Activated naive CD8-positive, alpha-beta T cell (primary cell): Measurements from ENCODE around the gene NCBP3.
A peak's percentile ranks its signal among the peaks of the same experiment; 100 is the strongest.
"Not testable (repeated sequence)": the region's sequence is repeated elsewhere in the genome, so short reads cannot be mapped to it uniquely, and the experiment has no call there.

Experiments used
- H3K27ac Mint-ChIP-seq: one replicate; pipeline ENCODE4 v1.8.0; 2021; ENCODE audit warnings: mixed read lengths
- H3K27me3 Mint-ChIP-seq: one replicate; pipeline ENCODE4 v1.8.0; 2021; ENCODE audit warnings: mixed read lengths
- H3K36me3 Mint-ChIP-seq: one replicate; pipeline ENCODE4 v1.8.0; 2021; ENCODE audit warnings: mixed read lengths
- H3K4me1 Mint-ChIP-seq: one replicate; pipeline ENCODE4 v1.8.0; 2021; ENCODE audit warnings: low read depth, mixed read lengths
- H3K4me3 Mint-ChIP-seq: one replicate; pipeline ENCODE4 v1.8.0; 2021; ENCODE audit warnings: mild to moderate bottlenecking, mixed read lengths
- H3K9me3 Mint-ChIP-seq: one replicate; pipeline ENCODE4 v1.8.0; 2021; ENCODE audit warnings: low read depth, mixed read lengths

The NCBP3 gene

GRCh38 chr17:3799181-3799945 is 46.7 kb downstream of the NCBP3 start:
- H3K9me3 Mint-ChIP-seq = no peaks in the 10 kb centered on the region
- H3K4me3 Mint-ChIP-seq = no peak overlapping the region
- peaks cover 43% of the 10 kb centered on the region for H3K4me1 Mint-ChIP-seq
- no peaks in the 10 kb centered on the region for H3K27me3 Mint-ChIP-seq
- H3K36me3 Mint-ChIP-seq = peaks cover 2% of the 10 kb centered on the region
- no peak overlapping the region for H3K27ac Mint-ChIP-seq

- H3K27ac Mint-ChIP-seq = no peak overlapping the region
- H3K27me3 Mint-ChIP-seq = no peaks in the 10 kb centered on the region
- H3K36me3 Mint-ChIP-seq = peaks cover 2% of the 10 kb centered on the region
- H3K4me1 Mint-ChIP-seq = peaks cover 40% of the 10 kb centered on the region
- H3K9me3 Mint-ChIP-seq = no peaks in the 10 kb centered on the region
- H3K4me3 Mint-ChIP-seq = peak overlapping the region; percentile 23
Measured at GRCh38 chr17:3798273-3799180, 47.5 kb downstream of the NCBP3 start.

- Mint-ChIP-seq H3K9me3 (no peaks in the 10 kb centered on the region), H3K27ac (peak overlapping the region; percentile 88), H3K4me1 (peaks cover 44% of the 10 kb centered on the region), H3K36me3 (no peaks in the 10 kb centered on the region), H3K4me3 (peak overlapping the region; percentile 64), H3K27me3 (no peaks in the 10 kb centered on the region)
Measured at GRCh38 chr17:3796822-3797170, 49.2 kb downstream of the NCBP3 start.

GRCh38 chr17:3796110-3796821 is 49.8 kb downstream of the NCBP3 start:
- Mint-ChIP-seq H3K36me3 (no peaks in the 10 kb centered on the region), H3K4me1 (peaks cover 49% of the 10 kb centered on the region), H3K9me3 (no peaks in the 10 kb centered on the region), H3K27ac (peak overlapping the region; percentile 88), H3K27me3 (no peaks in the 10 kb centered on the region), H3K4me3 (peak overlapping the region; percentile 76)

- Mint-ChIP-seq H3K36me3 (no peaks in the 10 kb centered on the region), H3K27ac (peak overlapping the region; percentile 92), H3K4me1 (peaks cover 50% of the 10 kb centered on the region), H3K9me3 (no peaks in the 10 kb centered on the region), H3K27me3 (no peaks in the 10 kb centered on the region), H3K4me3 (peak overlapping the region; percentile 76)
Measured at GRCh38 chr17:3795390-3796102, 50.5 kb downstream of the NCBP3 start.

GRCh38 chr17:3794557-3795389 is 51.3 kb downstream of the NCBP3 start:
- Mint-ChIP-seq H3K27ac (peak overlapping the region; percentile 92), H3K4me3 (peak overlapping the region; percentile 76), H3K27me3 (no peaks in the 10 kb centered on the region), H3K4me1 (peaks cover 56% of the 10 kb centered on the region), H3K36me3 (no peaks in the 10 kb centered on the region), H3K9me3 (no peaks in the 10 kb centered on the region)

- not testable (repeated sequence) for H3K4me3 Mint-ChIP-seq, H3K36me3 Mint-ChIP-seq, H3K9me3 Mint-ChIP-seq, H3K27me3 Mint-ChIP-seq
- H3K4me1 Mint-ChIP-seq = peaks cover 54% of the 10 kb centered on the region
- H3K27ac Mint-ChIP-seq = peak overlapping the region; percentile 34
Measured at GRCh38 chr17:3794152-3794551, 51.9 kb downstream of the NCBP3 start.

GRCh38 chr17:3793258-3793657 is 52.8 kb downstream of the NCBP3 start:
- H3K27ac Mint-ChIP-seq, H3K9me3 Mint-ChIP-seq, H3K4me3 Mint-ChIP-seq, H3K36me3 Mint-ChIP-seq, H3K27me3 Mint-ChIP-seq: not testable (repeated sequence)
- peaks cover 51% of the 10 kb centered on the region for H3K4me1 Mint-ChIP-seq

GRCh38 chr17:3792481-3792880 is 53.6 kb downstream of the NCBP3 start:
- Mint-ChIP-seq H3K27ac (no peak overlapping the region), H3K9me3 (no peaks in the 10 kb centered on the region), H3K4me1 (peaks cover 49% of the 10 kb centered on the region), H3K4me3 (no peak overlapping the region), H3K36me3 (no peaks in the 10 kb centered on the region), H3K27me3 (no peaks in the 10 kb centered on the region)

- Mint-ChIP-seq H3K4me1 (peaks cover 26% of the 10 kb centered on the region), H3K4me3 (no peak overlapping the region), H3K27me3 (no peaks in the 10 kb centered on the region), H3K36me3 (no peaks in the 10 kb centered on the region), H3K9me3 (no peaks in the 10 kb centered on the region), H3K27ac (no peak overlapping the region)
Measured at GRCh38 chr17:3788200-3788599, 57.8 kb downstream of the NCBP3 start.

- peaks cover 13% of the 10 kb centered on the region for H3K4me1 Mint-ChIP-seq
- H3K4me3 Mint-ChIP-seq, H3K9me3 Mint-ChIP-seq, H3K36me3 Mint-ChIP-seq, H3K27ac Mint-ChIP-seq, H3K27me3 Mint-ChIP-seq: not testable (repeated sequence)
Measured at GRCh38 chr17:3785323-3785722, 60.7 kb downstream of the NCBP3 start.

- Mint-ChIP-seq H3K36me3 (no peaks in the 10 kb centered on the region), H3K4me1 (peaks cover 4% of the 10 kb centered on the region), H3K27me3 (no peaks in the 10 kb centered on the region), H3K4me3 (no peak overlapping the region), H3K27ac (no peak overlapping the region), H3K9me3 (no peaks in the 10 kb centered on the region)
Measured at GRCh38 chr17:3782751-3783150, 63.3 kb downstream of the NCBP3 start.

- H3K9me3 Mint-ChIP-seq = no peaks in the 10 kb centered on the region
Measured at GRCh38 chr17:3780986-3781385, 65.1 kb downstream of the NCBP3 start.

More at GRCh38 chr17:3780986-3781385, 65.1 kb downstream of the NCBP3 start:
- no peak overlapping the region for H3K4me3 Mint-ChIP-seq
- no peaks in the 10 kb centered on the region for H3K4me1 Mint-ChIP-seq
- H3K27me3 Mint-ChIP-seq = no peaks in the 10 kb centered on the region
- H3K27ac Mint-ChIP-seq = no peak overlapping the region
- H3K36me3 Mint-ChIP-seq = no peaks in the 10 kb centered on the region
